HepG2 (cell line): Measurements from ENCODE around the gene RGS19. TPM values are rescaled to one million over a fixed set of nuclear protein-coding genes. Genes with fewer than 3 reads are reported as not detected.
A peak's percentile ranks its signal among the peaks of the same experiment; 100 is the strongest.

ENCODE experiments used
- AKAP8 ChIP-seq: sonication (generic); formaldehyde crosslinking; IDR thresholded peaks from 2 replicates; pipeline ENCODE4 v1.5.1; 2020; ENCODE audit warnings: mild to moderate bottlenecking, missing genetic modification reagents
- ATRX ChIP-seq: sonication (generic); formaldehyde crosslinking; IDR thresholded peaks from 2 replicates; pipeline ENCODE4 v1.4.0; 2020; ENCODE audit warnings: missing genetic modification reagents, borderline replicate concordance
- ERF ChIP-seq: IDR thresholded peaks from 2 replicates; pipeline ENCODE4 v1.6.1; 2018; ENCODE audit warnings: missing biosample characterization, missing genetic modification reagents
- FOXK2 ChIP-seq: fragments of 450-650 bp; IDR thresholded peaks from 2 replicates; pipeline ENCODE4 v1.6.1; 2016
- HBP1 ChIP-seq: IDR thresholded peaks from 2 replicates; pipeline ENCODE4 v1.6.1; 2016; ENCODE audit warnings: low read depth, control low read depth
- HDAC2 ChIP-seq: sonication (generic); formaldehyde crosslinking; IDR thresholded peaks from 2 replicates; pipeline ENCODE4 v1.4.0; 2020; ENCODE audit warnings: missing genetic modification reagents
- HDAC6 ChIP-seq: fragments of 200-600 bp; sonication (generic); IDR thresholded peaks from 2 replicates; pipeline ENCODE4 v1.7.0; 2017; ENCODE audit warnings: mild to moderate bottlenecking, antibody characterized with exemption, low read length, low read depth
- JUN ChIP-seq: sonication (generic); formaldehyde crosslinking; IDR thresholded peaks from 2 replicates; pipeline ENCODE4 v1.4.0; 2020; ENCODE audit warnings: mild to moderate bottlenecking, missing genetic modification reagents
- NFE2L2 ChIP-seq: fragments of 150-350 bp; IDR thresholded peaks from 2 replicates; pipeline ENCODE4 v1.6.1; 2014; ENCODE audit warnings: low read length
- PATZ1 ChIP-seq: sonication (generic); formaldehyde crosslinking; IDR thresholded peaks from 2 replicates; pipeline ENCODE4 v1.4.0; 2020; ENCODE audit warnings: missing genetic modification reagents
- PCBP2 ChIP-seq: fragments of 200-400 bp; formaldehyde crosslinking; optimal IDR thresholded peaks from 2 replicates; pipeline ENCODE3; 2018; ENCODE audit warnings: low read length, low read depth; ENCODE audit not compliant: poor library complexity, severe bottlenecking
- PHF21A ChIP-seq: sonication (generic); formaldehyde crosslinking; IDR thresholded peaks from 2 replicates; pipeline ENCODE4 v1.5.0; 2020; ENCODE audit warnings: mild to moderate bottlenecking, missing genetic modification reagents
- RFX1 ChIP-seq: fragments of 450-650 bp; IDR thresholded peaks from 2 replicates; pipeline ENCODE4 v1.6.1; 2017
- RXRA ChIP-seq: sonication (generic); formaldehyde crosslinking; IDR thresholded peaks from 2 replicates; pipeline ENCODE4 v1.5.1; 2020; ENCODE audit warnings: missing genetic modification reagents
- STAG1 ChIP-seq: sonication (generic); formaldehyde crosslinking; IDR thresholded peaks from 2 replicates; pipeline ENCODE4 v1.4.0; 2020; ENCODE audit warnings: missing genetic modification reagents
- TCF12 ChIP-seq, 2 experiments: fragments of 450-650 bp in 1 of 2; sonication (generic) in 1 of 2; formaldehyde crosslinking in 1 of 2; IDR thresholded peaks; 2 replicates each; pipeline versions ENCODE4 v1.6.1 to v1.8.0; 2017 to 2022; ENCODE audit warnings: antibody characterized with exemption in 1 of 2, mild to moderate bottlenecking in 1 of 2, missing genetic modification reagents in 1 of 2, moderate library complexity in 1 of 2
- TEAD2 ChIP-seq: sonication (generic); formaldehyde crosslinking; IDR thresholded peaks from 2 replicates; pipeline ENCODE4 v1.9.0; 2021; ENCODE audit warnings: missing genetic modification reagents
- ZBTB20 ChIP-seq: sonication (generic); formaldehyde crosslinking; IDR thresholded peaks from 2 replicates; pipeline ENCODE4 v1.8.1; 2023; ENCODE audit warnings: missing genetic modification reagents, low read depth, mild to moderate bottlenecking, borderline replicate concordance
- ZFY ChIP-seq: sonication (generic); formaldehyde crosslinking; IDR thresholded peaks from 2 replicates; pipeline ENCODE4 v1.4.0; 2020; ENCODE audit warnings: missing genetic modification reagents
- ZKSCAN1 ChIP-seq: fragments of 150-350 bp; IDR thresholded peaks from 2 replicates; pipeline ENCODE4 v1.6.1; 2014; ENCODE audit warnings: low read length
- ZMYM3 ChIP-seq: sonication (generic); formaldehyde crosslinking; IDR thresholded peaks from 2 replicates; pipeline ENCODE4 v1.5.1; 2020; ENCODE audit warnings: mild to moderate bottlenecking, missing genetic modification reagents
- ZNF124 ChIP-seq: sonication (generic); formaldehyde crosslinking; IDR thresholded peaks from 2 replicates; pipeline ENCODE4 v1.4.0; 2020; ENCODE audit warnings: missing genetic modification reagents
- ZNF232 ChIP-seq: sonication (generic); formaldehyde crosslinking; IDR thresholded peaks from 2 replicates; pipeline ENCODE4 v1.4.0; 2020; ENCODE audit warnings: missing genetic modification reagents, borderline replicate concordance
- ZNF326 ChIP-seq: sonication (generic); formaldehyde crosslinking; IDR thresholded peaks from 2 replicates; pipeline ENCODE4 v1.4.0; 2020; ENCODE audit warnings: missing genetic modification reagents, borderline replicate concordance
- ZNF496 ChIP-seq: sonication (generic); formaldehyde crosslinking; IDR thresholded peaks from 2 replicates; pipeline ENCODE4 v1.8.1; 2023; ENCODE audit warnings: mild to moderate bottlenecking, moderate library complexity, missing genetic modification reagents; ENCODE audit not compliant: insufficient replicate concordance
- ZNF510 ChIP-seq: sonication (generic); formaldehyde crosslinking; IDR thresholded peaks from 2 replicates; pipeline ENCODE4 v1.4.0; 2020; ENCODE audit warnings: low read depth, mild to moderate bottlenecking, missing genetic modification reagents
- ZNF547 ChIP-seq: sonication (generic); formaldehyde crosslinking; IDR thresholded peaks from 2 replicates; pipeline ENCODE4 v1.5.1; 2020; ENCODE audit warnings: mild to moderate bottlenecking, missing genetic modification reagents
- ZNF576 ChIP-seq: sonication (generic); formaldehyde crosslinking; IDR thresholded peaks from 2 replicates; pipeline ENCODE4 v1.4.0; 2020; ENCODE audit warnings: mild to moderate bottlenecking, missing genetic modification reagents
- ZNF7 ChIP-seq: IDR thresholded peaks from 2 replicates; pipeline ENCODE4 v1.6.1; 2016; ENCODE audit warnings: missing biosample characterization, missing genetic modification reagents
- ZNF879 ChIP-seq: sonication (generic); formaldehyde crosslinking; IDR thresholded peaks from 2 replicates; pipeline ENCODE4 v1.8.1; 2023; ENCODE audit warnings: missing genetic modification reagents
- polyA plus RNA-seq, 8 experiments: library from polyadenylated mRNA; depleted of rRNA in 3 of 8; stranded (reverse) in 7 of 8; unstranded in 1 of 8; fragments of >200 nt; fragmentation: Illumina TruSeq in 4 of 8; extraction: Trizol in 4 of 8; gene quantifications; 2 replicates each; pipeline versions ENCODE4 v1.2.1 to v1.2.3, GENCODE V29; 2011 to 2016; ENCODE audit warnings: low read depth in 4 of 8, missing spikeins in 1 of 8, mixed read lengths in 1 of 8; ENCODE audit not compliant: insufficient read depth in 1 of 8
- total RNA-seq, 5 experiments: library from RNA; depleted of rRNA; stranded (reverse); fragments of >200 nt; fragmentation: Illumina TruSeq; extraction: Trizol; gene quantifications; 2 replicates each; pipeline ENCODE4 v1.2.3, GENCODE V29; 2016; ENCODE audit warnings: low read depth in 1 of 5

Gene RGS19
- total and polyA plus RNA-seq, 2 of the 13 experiments (the other 11 are each of a cell fraction or from before 2014, with no cell fraction given): 10.7 to 11.9 TPM

GRCh38 chr20:64025101-64025825 lies 54.1 kb downstream of the RGS19 start (continued):
- TF ChIP-seq ZBTB20 (CRISPR knock-in tag): no peak
- no peak for TF ChIP-seq FOXK2
- no peak for TF ChIP-seq ZFY (CRISPR knock-in tag)
- TF ChIP-seq RFX1: no peak
- no peak for TF ChIP-seq ZNF496 (CRISPR knock-in tag)
- 0 out of 2 replicates have a peak, but pooled peaks have one; percentile 47 for TF ChIP-seq AKAP8 (CRISPR knock-in tag)
- no peak for TF ChIP-seq ERF
- no peak for TF ChIP-seq ZNF879
- TF ChIP-seq ZKSCAN1: no peak
- TF ChIP-seq HDAC6: no peak
- no peak for TF ChIP-seq ZMYM3 (CRISPR knock-in tag)
- peak; percentile 29; the same call in 1 of the 2 replicates for TF ChIP-seq ZNF576 (CRISPR knock-in tag)
- TF ChIP-seq JUN (CRISPR knock-in tag): 0 out of 2 replicates have a peak, but pooled peaks have one; percentile 32
- no peak for TF ChIP-seq HBP1 (CRISPR knock-in tag)
- TF ChIP-seq STAG1 (CRISPR knock-in tag): no peak
- no peak for TF ChIP-seq TCF12 (IDR thresholded peaks at IDR 0.05)
- no peak for TF ChIP-seq TCF12 (CRISPR knock-in tag; IDR thresholded peaks at IDR 0.05)
- 0 out of 2 replicates have a peak, but pooled peaks have one; percentile 12 for TF ChIP-seq RXRA
- TF ChIP-seq ZNF547 (CRISPR knock-in tag): no peak
- TF ChIP-seq HDAC2 (CRISPR knock-in tag): no peak
- TF ChIP-seq PCBP2: no peak
- no peak for TF ChIP-seq NFE2L2
- TF ChIP-seq ZNF124 (CRISPR knock-in tag): no peak
- TF ChIP-seq ATRX (CRISPR knock-in tag): no peak
- TF ChIP-seq ZNF232: no peak
- TF ChIP-seq ZNF510 (CRISPR knock-in tag): 0 out of 2 replicates have a peak, but pooled peaks have one; percentile 8
- no peak for TF ChIP-seq ZNF7
- no peak for TF ChIP-seq PATZ1 (CRISPR knock-in tag)
- TF ChIP-seq PHF21A (CRISPR knock-in tag): no peak
- no peak for TF ChIP-seq ZNF326 (CRISPR knock-in tag)
- TF ChIP-seq TEAD2 (CRISPR knock-in tag): no peak
